Activated CD8-positive, alpha-beta T cell treated with anti-CD3 and anti-CD28 coated beads for 36 hours (primary cell): ENCODE measurements around the gene LOXL3. TPM values are rescaled to one million over a fixed set of nuclear protein-coding genes. Genes with fewer than 3 reads are reported as not detected.
A peak's percentile ranks its signal among the peaks of the same experiment; 100 is the strongest.

Source experiments
- ATAC-seq: fragments of 200-7000 bp; cut with Tn5 transposase; one replicate; pipeline ENCODE4 v1.10.0; 2021; ENCODE audit warnings: mild to moderate bottlenecking, moderate library complexity
- CTCF ChIA-PET: fragments of 350-600 bp; sonication (Branson Sonifier 250); formaldehyde crosslinking; loops from one replicate; lab custom pipeline; 2021; ENCODE audit warnings: antibody characterized with exemption; lab: Charles Lee
- POLR2A ChIA-PET: fragments of 350-600 bp; sonication (Branson Sonifier 250); formaldehyde crosslinking; loops from one replicate; lab custom pipeline; 2021; ENCODE audit warnings: antibody characterized with exemption; lab: Charles Lee
- DNase-seq: peaks from one replicate; pipeline ENCODE4 v3.0.0-alpha.2; 2020
- H3K27ac Mint-ChIP-seq: one replicate; pipeline ENCODE4 v1.8.0; 2021; ENCODE audit warnings: mild to moderate bottlenecking, mixed read lengths
- H3K27me3 Mint-ChIP-seq: one replicate; pipeline ENCODE4 v1.8.0; 2021; ENCODE audit warnings: mixed read lengths
- H3K36me3 Mint-ChIP-seq: one replicate; pipeline ENCODE4 v1.8.0; 2021; ENCODE audit warnings: low read depth, mixed read lengths
- H3K4me1 Mint-ChIP-seq: one replicate; pipeline ENCODE4 v1.8.0; 2021; ENCODE audit warnings: low read depth, mixed read lengths
- H3K4me3 Mint-ChIP-seq: one replicate; pipeline ENCODE4 v1.8.0; 2021; ENCODE audit warnings: mild to moderate bottlenecking, moderate library complexity, mixed read lengths
- H3K9me3 Mint-ChIP-seq: one replicate; pipeline ENCODE4 v1.8.0; 2021; ENCODE audit warnings: mixed read lengths
- CTCF ChIP-seq: fragments of 200-600 bp; IDR thresholded peaks from one replicate; pipeline ENCODE4 v1.8.0; 2022; ENCODE audit warnings: antibody characterized with exemption, mild to moderate bottlenecking
- intact Hi-C: fragments of 100-400 bp; cut with micrococcal nuclease; formaldehyde crosslinking; loops from one replicate; pipeline ENCODE4 v1.10.0; 2022
- total RNA-seq, 2 experiments: library from RNA; stranded (reverse); gene quantifications; one replicate each; pipeline ENCODE4 v1.2.3, GENCODE V29; 2021

LOXL3 gene
- total RNA-seq = under 1 TPM; 0.38 to 0.60 TPM

DNA sequence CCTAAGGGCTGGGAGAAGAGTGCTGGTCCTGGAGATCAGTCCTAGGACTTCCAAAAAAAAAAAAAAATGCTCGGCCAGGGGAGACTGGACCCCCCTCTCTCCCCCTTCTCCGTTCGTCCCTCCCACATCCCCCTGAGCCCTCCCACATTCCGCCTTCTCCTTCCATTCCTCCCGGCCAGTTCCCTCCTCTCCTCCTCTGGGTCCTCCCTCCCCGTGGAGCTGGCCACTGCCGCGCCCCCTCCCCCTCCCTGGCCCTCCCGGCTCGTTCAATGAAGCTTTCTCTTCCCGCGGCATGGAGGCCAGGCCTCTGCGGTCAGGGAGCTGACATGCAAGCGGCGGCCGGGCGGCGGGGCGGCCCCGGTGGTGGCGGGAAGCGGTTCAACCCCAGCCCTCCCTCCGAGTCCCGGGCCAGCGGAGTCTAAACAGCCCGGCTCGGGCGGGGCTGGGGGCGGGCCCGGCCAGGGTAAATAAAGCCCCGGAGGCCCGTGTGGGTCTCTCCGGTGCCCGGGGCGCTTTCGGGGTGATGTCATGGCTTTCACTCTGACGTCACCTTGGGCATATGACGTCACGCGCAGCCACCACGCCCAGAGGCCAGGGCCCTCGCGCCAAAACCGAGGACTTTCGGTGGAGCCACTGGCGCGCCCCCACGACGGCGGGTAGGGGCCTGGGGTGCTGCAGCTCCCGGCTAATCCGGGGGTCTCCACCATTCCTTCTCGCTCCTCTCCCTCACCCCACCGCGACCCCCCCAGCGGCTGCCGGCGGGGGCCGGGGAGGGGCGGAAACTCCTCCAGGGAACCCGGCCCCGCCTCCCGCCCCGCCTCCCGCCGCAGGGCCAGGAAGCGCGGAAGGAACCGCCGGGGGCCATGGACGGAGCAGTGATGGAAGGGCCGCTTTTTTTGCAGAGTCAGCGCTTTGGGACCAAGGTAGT, at the start of gene LOXL3, which contains the start of gene DOK1:
Gene LOXL3 (minus strand): TSS at position 51 of the 928 bp plus-strand sequence. CDS start 1,308 bp downstream, outside the sequence.
Gene DOK1 (plus strand): TSS at position 829 of the 928 bp plus-strand sequence. CDS start 35 bp downstream, at position 864.
- DNase-seq = peak; percentile 86
- ChIA-PET POLR2A (interaction anchor here (0.6 to 2.7 kb wide), 5 partner anchors 12 to 72 kb away, joined by 3 to 11 read pairs (median 4); partner anchors contain the start of genes CCDC142 and TTC31), CTCF (interaction anchor here (1.0 to 1.4 kb wide), 3 partner anchors 10 to 25 kb away, joined by 3 to 7 read pairs (median 5); no protein-coding TSS in a partner anchor)
- intact Hi-C loops = no loop called here
- peaks cover 7% of the 10 kb centered on the region for H3K36me3 Mint-ChIP-seq
- TF ChIP-seq CTCF = no peak
- H3K27ac Mint-ChIP-seq = peak within 1 kb of the TSS; percentile 90
- ATAC-seq = peak; percentile 84
- peaks cover 15% of the 10 kb centered on the region for H3K4me1 Mint-ChIP-seq
- peak within 1 kb of the TSS; percentile 88 for H3K4me3 Mint-ChIP-seq
- H3K27me3 Mint-ChIP-seq = peaks cover 27% of the 10 kb centered on the region
- no peaks in the 10 kb centered on the region for H3K9me3 Mint-ChIP-seq

DNA sequence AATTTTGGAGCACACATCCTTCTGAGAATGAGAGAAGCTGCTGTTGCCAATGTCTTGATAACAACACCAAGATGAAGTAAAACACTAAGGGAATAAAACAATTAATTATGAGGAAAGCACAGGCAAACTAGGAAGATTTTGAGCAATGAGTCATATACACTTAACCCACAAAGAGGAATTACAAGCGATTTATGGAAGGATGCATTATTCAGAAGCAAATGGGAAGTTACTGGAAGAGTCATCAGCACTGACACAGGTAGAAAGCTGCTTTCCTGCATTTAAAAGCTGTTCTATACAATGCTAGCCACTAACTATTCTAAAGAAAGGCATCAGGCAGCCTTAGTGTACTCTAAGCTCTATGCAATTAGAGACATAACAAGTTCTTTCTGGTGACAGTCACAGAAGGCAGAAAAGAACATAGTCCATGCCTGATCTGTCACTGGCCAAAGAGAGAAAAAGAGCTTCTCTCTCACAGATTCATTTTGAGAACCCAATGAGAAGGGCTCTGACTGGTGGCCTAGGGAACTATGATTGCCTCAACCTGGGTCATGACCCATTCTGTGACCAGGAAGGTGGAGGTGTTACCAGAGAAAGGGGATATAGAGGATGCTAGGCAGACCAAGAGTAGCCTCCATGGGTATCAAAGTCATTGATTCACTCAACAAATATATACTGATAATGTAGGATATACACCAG, 49.0 kb upstream of the LOXL3 start:
- Mint-ChIP-seq H3K36me3 (no peaks in the 10 kb centered on the region), H3K9me3 (no peaks in the 10 kb centered on the region), H3K4me1 (peaks cover 6% of the 10 kb centered on the region), H3K4me3 (no peak overlapping the region), H3K27me3 (peaks cover 23% of the 10 kb centered on the region), H3K27ac (no peak overlapping the region)
- no peak for TF ChIP-seq CTCF
- ATAC-seq (peak; percentile 55), DNase-seq (no peak)
- ChIA-PET CTCF (interaction anchor here (0.8 to 5.9 kb wide), 4 partner anchors 9 to 24 kb away, joined by 3 to 44 read pairs (median 4); no protein-coding TSS in a partner anchor), POLR2A (no interaction called here)
- intact Hi-C loops = no loop called here

DNA sequence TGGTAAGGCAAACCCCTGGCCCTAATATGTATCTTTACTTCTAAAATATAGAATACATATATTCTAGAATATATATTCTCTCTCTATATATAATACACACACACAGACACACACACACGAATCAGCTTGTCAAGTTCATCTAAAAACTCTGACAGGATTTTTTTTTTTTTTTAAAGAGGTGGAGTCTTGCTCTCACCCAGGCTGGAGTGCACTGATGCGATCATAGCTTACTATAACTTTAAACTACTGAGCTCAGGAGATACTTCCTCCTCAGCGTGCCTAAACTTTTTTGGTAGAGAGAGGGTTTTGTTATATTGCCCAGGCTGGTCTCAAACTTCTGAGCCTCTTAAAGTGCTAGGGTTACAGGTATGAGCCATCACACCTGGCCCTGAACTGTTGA, 45.9 kb upstream of the LOXL3 start:
- H3K4me3 Mint-ChIP-seq = no peak overlapping the region
- no peak overlapping the region for H3K27ac Mint-ChIP-seq
- H3K9me3 Mint-ChIP-seq = no peaks in the 10 kb centered on the region
- H3K4me1 Mint-ChIP-seq = peaks cover 6% of the 10 kb centered on the region
- peaks cover 24% of the 10 kb centered on the region for H3K27me3 Mint-ChIP-seq
- DNase-seq (no peak), ATAC-seq (no peak)
- no peaks in the 10 kb centered on the region for H3K36me3 Mint-ChIP-seq
- no peak for TF ChIP-seq CTCF
- intact Hi-C loops = no loop called here
- POLR2A ChIA-PET = no interaction called here
- CTCF ChIA-PET = interaction anchor here (0.6 to 5.9 kb wide), 2 partner anchors 10 to 15 kb away, joined by 4 to 44 read pairs; no protein-coding TSS in a partner anchor

DNA sequence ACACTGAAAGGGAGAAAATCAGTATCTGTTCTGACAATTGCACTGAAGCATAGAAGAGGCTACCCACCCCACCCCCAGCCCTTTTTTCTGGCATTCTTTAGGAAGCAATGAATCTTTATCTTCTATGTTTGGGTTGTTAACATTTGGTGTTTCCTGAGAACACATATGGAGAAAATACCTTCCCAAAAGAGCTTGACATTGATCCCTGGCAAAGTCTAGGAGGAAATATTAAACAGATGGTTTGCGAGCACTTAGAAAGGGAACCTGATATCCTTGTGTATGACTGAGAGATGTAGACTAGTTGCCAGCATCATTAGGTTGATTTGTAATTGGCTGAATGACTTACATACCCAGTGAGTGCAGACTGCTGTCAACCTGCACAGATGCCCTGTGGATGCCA, 43.7 kb upstream of the LOXL3 start:
- Mint-ChIP-seq H3K4me3 (no peak overlapping the region), H3K27me3 (peaks cover 20% of the 10 kb centered on the region), H3K4me1 (peaks cover 3% of the 10 kb centered on the region), H3K27ac (no peak overlapping the region), H3K9me3 (no peaks in the 10 kb centered on the region), H3K36me3 (no peaks in the 10 kb centered on the region)
- ATAC-seq (no peak), DNase-seq (no peak)
- intact Hi-C loops = no loop called here
- ChIA-PET POLR2A (no interaction called here), CTCF (interaction anchor here (1.1 to 5.9 kb wide), 4 partner anchors 8 to 280 kb away, joined by 3 to 44 read pairs (median 4); no protein-coding TSS in a partner anchor)
- no peak for TF ChIP-seq CTCF
